Panc1 (cell line): Measurements from ENCODE around the gene MKLN1.

Experiments used
- POLR2AphosphoS5 ChIP-seq: IDR thresholded peaks from 2 replicates; pipeline ENCODE4 v1.6.1; 2012; ENCODE audit warnings: mild to moderate bottlenecking, low read depth, low read length, moderate library complexity
- SIN3A ChIP-seq: IDR thresholded peaks from 2 replicates; pipeline ENCODE4 v1.6.1; 2012; ENCODE audit warnings: low read depth, mild to moderate bottlenecking, low read length, moderate library complexity, borderline replicate concordance; ENCODE audit not compliant: insufficient read depth
- TCF7L2 ChIP-seq: IDR thresholded peaks from 2 replicates; pipeline ENCODE4 v1.6.1; 2011; ENCODE audit warnings: mild to moderate bottlenecking, low read depth, low read length, inconsistent platforms
- TF ChIP-seq, protein P1 (sequence below): fragments of 450-650 bp; IDR thresholded peaks from 2 replicates; pipeline ENCODE4 v1.5.1; 2017; ENCODE audit warnings: mild to moderate bottlenecking
- TF ChIP-seq, protein P2 (sequence below), 2 experiments: IDR thresholded peaks; 2 replicates each; pipeline ENCODE4 v1.6.1; 2011 to 2012; ENCODE audit warnings: low read depth in 2 of 2, control low read depth in 1 of 2, low read length in 1 of 2, mild to moderate bottlenecking in 1 of 2, moderate library complexity in 1 of 2; ENCODE audit not compliant: insufficient read depth in 1 of 2

DNA sequence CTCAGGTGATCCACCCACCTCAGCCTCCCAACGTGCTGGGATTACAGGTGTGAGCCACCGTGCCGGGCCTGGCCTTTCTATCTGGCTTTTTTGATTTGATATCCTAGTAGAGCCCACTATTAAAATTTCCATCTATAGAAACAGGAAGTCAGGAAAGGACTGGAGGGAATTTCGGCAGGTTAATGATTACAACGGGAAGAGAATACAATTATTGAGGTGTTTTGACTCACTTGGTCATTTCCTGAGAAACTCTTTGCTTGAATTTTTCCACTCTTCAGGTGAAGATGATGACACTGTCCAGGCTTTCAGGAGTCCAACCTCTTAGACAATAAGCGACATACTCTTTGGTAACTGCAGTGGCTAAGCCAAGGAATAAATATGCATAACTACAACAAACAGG lies 1.1 kb upstream of the MKLN1 start:
- no peak for TF ChIP-seq TCF7L2
- TF ChIP-seq, protein P1, sequence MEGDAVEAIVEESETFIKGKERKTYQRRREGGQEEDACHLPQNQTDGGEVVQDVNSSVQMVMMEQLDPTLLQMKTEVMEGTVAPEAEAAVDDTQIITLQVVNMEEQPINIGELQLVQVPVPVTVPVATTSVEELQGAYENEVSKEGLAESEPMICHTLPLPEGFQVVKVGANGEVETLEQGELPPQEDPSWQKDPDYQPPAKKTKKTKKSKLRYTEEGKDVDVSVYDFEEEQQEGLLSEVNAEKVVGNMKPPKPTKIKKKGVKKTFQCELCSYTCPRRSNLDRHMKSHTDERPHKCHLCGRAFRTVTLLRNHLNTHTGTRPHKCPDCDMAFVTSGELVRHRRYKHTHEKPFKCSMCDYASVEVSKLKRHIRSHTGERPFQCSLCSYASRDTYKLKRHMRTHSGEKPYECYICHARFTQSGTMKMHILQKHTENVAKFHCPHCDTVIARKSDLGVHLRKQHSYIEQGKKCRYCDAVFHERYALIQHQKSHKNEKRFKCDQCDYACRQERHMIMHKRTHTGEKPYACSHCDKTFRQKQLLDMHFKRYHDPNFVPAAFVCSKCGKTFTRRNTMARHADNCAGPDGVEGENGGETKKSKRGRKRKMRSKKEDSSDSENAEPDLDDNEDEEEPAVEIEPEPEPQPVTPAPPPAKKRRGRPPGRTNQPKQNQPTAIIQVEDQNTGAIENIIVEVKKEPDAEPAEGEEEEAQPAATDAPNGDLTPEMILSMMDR: no peak
- TF ChIP-seq POLR2AphosphoS5: no peak
- TF ChIP-seq SIN3A: no peak
- TF ChIP-seq, protein P2, sequence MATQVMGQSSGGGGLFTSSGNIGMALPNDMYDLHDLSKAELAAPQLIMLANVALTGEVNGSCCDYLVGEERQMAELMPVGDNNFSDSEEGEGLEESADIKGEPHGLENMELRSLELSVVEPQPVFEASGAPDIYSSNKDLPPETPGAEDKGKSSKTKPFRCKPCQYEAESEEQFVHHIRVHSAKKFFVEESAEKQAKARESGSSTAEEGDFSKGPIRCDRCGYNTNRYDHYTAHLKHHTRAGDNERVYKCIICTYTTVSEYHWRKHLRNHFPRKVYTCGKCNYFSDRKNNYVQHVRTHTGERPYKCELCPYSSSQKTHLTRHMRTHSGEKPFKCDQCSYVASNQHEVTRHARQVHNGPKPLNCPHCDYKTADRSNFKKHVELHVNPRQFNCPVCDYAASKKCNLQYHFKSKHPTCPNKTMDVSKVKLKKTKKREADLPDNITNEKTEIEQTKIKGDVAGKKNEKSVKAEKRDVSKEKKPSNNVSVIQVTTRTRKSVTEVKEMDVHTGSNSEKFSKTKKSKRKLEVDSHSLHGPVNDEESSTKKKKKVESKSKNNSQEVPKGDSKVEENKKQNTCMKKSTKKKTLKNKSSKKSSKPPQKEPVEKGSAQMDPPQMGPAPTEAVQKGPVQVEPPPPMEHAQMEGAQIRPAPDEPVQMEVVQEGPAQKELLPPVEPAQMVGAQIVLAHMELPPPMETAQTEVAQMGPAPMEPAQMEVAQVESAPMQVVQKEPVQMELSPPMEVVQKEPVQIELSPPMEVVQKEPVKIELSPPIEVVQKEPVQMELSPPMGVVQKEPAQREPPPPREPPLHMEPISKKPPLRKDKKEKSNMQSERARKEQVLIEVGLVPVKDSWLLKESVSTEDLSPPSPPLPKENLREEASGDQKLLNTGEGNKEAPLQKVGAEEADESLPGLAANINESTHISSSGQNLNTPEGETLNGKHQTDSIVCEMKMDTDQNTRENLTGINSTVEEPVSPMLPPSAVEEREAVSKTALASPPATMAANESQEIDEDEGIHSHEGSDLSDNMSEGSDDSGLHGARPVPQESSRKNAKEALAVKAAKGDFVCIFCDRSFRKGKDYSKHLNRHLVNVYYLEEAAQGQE (IDR thresholded peaks at IDR 0.05; ENCODE audit: insufficient read depth in 1 of 2, low read depth in 2 of 2, low read length in 1 of 2): no peak
